HEK293T (cell line): ENCODE measurements around the gene PSME2.

Experiments
- ARNT ChIP-seq: fragments of 450-650 bp; IDR thresholded peaks from 2 replicates; pipeline ENCODE4 v1.6.1; 2017; ENCODE audit warnings: mild to moderate bottlenecking
- BHLHE40 ChIP-seq: fragments of 450-650 bp; IDR thresholded peaks from 2 replicates; pipeline ENCODE4 v1.6.1; 2016; ENCODE audit warnings: mild to moderate bottlenecking, moderate library complexity, borderline replicate concordance
- ELF4 ChIP-seq: fragments of 450-650 bp; IDR thresholded peaks from 2 replicates; pipeline ENCODE4 v1.6.1; 2017; ENCODE audit warnings: antibody characterized with exemption
- FOXA1 ChIP-seq: fragments of 450-650 bp; IDR thresholded peaks from 2 replicates; pipeline ENCODE4 v1.6.1; 2016; ENCODE audit warnings: mild to moderate bottlenecking
- FOXK2 ChIP-seq: fragments of 450-650 bp; IDR thresholded peaks from 2 replicates; pipeline ENCODE4 v1.6.1; 2016; ENCODE audit warnings: mild to moderate bottlenecking
- FOXM1 ChIP-seq: fragments of 450-650 bp; IDR thresholded peaks from 2 replicates; pipeline ENCODE4 v1.6.1; 2017; ENCODE audit warnings: mild to moderate bottlenecking, borderline replicate concordance
- HDGF ChIP-seq: fragments of 450-650 bp; IDR thresholded peaks from 2 replicates; pipeline ENCODE4 v1.6.1; 2017; ENCODE audit warnings: antibody characterized with exemption, borderline replicate concordance
- L3MBTL2 ChIP-seq: fragments of 450-650 bp; conservative IDR thresholded peaks from 2 replicates; pipeline ENCODE4 v1.6.1; 2016; ENCODE audit warnings: mild to moderate bottlenecking
- NFRKB ChIP-seq: fragments of 450-650 bp; IDR thresholded peaks from 2 replicates; pipeline ENCODE4 v1.6.1; 2016; ENCODE audit warnings: mild to moderate bottlenecking, moderate library complexity
- PKNOX1 ChIP-seq: fragments of 450-650 bp; IDR thresholded peaks from 2 replicates; pipeline ENCODE4 v1.6.1; 2016
- SP1 ChIP-seq: fragments of 450-650 bp; IDR thresholded peaks from 2 replicates; pipeline ENCODE4 v1.6.1; 2017
- SUZ12 ChIP-seq: fragments of 450-650 bp; IDR thresholded peaks from 2 replicates; pipeline ENCODE4 v1.6.1; 2016; ENCODE audit warnings: mild to moderate bottlenecking
- TARDBP ChIP-seq: fragments of 450-650 bp; IDR thresholded peaks from 2 replicates; pipeline ENCODE4 v1.6.1; 2016
- ZNF384 ChIP-seq: fragments of 450-650 bp; IDR thresholded peaks from 2 replicates; pipeline ENCODE4 v1.6.1; 2016

GRCh38 chr14:24194873-24195185 is 48.4 kb upstream of the PSME2 start:
- TF ChIP-seq BHLHE40 (no peak), NFRKB (no peak), SP1 (no peak), L3MBTL2 (no peak), PKNOX1 (no peak), ELF4 (no peak), FOXA1 (no peak), ZNF384 (no peak), HDGF (no peak), TARDBP (no peak), SUZ12 (no peak), ARNT (no peak), FOXK2 (no peak), FOXM1 (no peak)
